ENCODE measurements around the gene PCDH11Y.
"Not testable (repeated sequence)": the region's sequence is repeated elsewhere in the genome, so short reads cannot be mapped to it uniquely, and the experiment has no call there.

PCDH11Y gene, protein sequence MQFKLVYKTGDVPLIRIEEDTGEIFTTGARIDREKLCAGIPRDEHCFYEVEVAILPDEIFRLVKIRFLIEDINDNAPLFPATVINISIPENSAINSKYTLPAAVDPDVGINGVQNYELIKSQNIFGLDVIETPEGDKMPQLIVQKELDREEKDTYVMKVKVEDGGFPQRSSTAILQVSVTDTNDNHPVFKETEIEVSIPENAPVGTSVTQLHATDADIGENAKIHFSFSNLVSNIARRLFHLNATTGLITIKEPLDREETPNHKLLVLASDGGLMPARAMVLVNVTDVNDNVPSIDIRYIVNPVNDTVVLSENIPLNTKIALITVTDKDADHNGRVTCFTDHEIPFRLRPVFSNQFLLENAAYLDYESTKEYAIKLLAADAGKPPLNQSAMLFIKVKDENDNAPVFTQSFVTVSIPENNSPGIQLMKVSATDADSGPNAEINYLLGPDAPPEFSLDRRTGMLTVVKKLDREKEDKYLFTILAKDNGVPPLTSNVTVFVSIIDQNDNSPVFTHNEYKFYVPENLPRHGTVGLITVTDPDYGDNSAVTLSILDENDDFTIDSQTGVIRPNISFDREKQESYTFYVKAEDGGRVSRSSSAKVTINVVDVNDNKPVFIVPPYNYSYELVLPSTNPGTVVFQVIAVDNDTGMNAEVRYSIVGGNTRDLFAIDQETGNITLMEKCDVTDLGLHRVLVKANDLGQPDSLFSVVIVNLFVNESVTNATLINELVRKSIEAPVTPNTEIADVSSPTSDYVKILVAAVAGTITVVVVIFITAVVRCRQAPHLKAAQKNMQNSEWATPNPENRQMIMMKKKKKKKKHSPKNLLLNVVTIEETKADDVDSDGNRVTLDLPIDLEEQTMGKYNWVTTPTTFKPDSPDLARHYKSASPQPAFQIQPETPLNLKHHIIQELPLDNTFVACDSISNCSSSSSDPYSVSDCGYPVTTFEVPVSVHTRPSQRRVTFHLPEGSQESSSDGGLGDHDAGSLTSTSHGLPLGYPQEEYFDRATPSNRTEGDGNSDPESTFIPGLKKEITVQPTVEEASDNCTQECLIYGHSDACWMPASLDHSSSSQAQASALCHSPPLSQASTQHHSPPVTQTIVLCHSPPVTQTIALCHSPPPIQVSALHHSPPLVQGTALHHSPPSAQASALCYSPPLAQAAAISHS (N-terminal part only)

DNA sequence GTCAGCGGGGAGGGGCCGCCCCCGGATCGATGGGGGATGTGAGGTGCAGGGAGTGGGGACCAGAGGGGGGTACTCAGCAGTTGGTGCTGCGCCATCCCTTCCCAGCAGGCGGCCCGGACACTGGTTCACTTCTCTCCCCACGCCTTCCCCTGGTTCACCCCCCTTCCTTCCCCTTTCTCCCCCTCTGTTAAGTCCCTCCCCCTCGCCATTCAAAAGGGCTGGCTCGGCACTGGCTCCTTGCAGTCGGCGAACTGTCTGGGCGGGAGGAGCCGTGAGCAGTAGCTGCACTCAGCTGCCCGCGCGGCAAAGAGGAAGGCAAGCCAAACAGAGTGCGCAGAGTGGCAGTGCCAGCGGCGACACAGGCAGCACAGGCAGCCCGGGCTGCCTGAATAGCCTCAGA lies at the start of gene PCDH11Y:
PCDH11Y (plus strand) TSS at position 240 of the 400 bp plus-strand sequence. CDS start 56,804 bp downstream, outside the sequence.
- DNase-seq (ENCODE audit: low read depth, low spot score); POLR2A ChIA-PET; H3K4me3 ChIP-seq (ENCODE audit: low read depth, low read length); CTCF ChIA-PET: not testable (repeated sequence)

DNA sequence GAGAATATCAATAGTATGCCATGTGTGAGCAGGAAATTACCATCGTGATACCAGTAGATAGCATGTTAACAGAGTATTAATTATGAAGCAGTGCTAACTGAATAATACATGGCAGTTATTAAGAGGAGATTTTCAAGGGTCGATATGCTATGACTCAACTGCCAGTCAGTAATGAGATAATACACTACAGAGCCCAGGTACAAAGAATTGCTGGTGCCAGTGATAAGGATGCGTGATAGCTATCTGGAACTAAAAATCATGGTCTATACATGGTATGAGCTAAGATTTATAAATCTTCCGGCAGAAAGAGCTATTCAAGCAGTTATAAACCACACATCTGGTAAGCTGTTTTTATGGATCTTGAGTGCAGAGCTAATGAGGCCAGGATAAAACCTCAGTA lies 32.2 kb upstream of the PCDH11Y start:
- DNase-seq (ENCODE audit: low read depth, low spot score); POLR2A ChIA-PET; CTCF ChIA-PET; H3K4me3 ChIP-seq (ENCODE audit: low read depth, low read length): not testable (repeated sequence)

DNA sequence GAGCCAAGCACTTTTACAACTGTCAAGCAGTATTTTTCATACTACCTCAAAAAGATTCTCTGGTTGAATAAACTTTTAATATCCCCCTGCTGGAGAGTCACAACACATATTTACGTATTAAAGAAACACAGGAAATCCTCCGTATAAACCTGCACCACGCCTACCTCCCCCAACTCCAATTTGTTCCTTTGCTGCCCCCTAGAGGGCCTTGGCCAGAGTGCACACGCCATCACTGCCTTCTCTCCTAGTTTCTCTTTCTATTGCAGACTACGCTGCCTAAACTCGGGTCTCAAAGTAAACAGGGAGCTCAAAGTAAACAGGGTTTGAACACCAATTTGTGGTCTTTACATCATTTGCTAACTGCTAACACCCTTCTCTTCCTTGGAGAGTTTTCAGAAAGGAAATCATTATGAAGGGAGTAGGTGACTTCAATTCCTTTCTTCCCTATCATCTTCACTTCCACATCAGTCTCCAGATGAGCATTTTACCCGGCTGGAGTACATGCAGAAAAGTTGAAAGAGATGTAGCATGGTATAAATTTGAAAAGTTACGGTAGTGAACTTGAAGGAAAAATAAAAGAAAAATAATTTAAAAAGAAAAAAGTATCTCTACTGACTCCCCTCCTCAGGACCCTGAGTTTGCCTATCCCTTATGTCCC lies 8.2 kb upstream of the PCDH11Y start:
- CTCF ChIA-PET; DNase-seq (ENCODE audit: low read depth, low spot score); POLR2A ChIA-PET; H3K4me3 ChIP-seq (ENCODE audit: low read depth, low read length): not testable (repeated sequence)

DNA sequence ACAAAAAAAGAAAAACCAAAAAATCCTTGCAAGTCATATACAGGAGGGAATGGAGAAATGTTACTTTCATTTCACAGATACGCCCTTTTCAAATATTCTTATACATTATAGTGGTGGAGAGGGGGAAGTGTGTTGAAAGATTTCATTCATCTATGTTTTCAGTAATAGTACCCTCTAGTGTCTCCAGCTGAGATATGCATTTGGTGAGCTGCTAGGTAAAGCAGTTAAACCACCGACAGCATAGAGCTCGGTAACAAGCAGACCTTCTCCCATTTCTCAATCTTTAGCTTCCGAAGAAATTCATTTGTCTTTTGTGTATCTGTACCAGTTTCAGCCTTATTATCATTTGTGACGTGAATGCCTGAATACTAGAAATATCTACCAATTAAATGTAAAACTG lies 5.2 kb upstream of the PCDH11Y start:
- H3K4me3 ChIP-seq (ENCODE audit: low read depth, low read length); POLR2A ChIA-PET; DNase-seq (ENCODE audit: low read depth, low spot score); CTCF ChIA-PET: not testable (repeated sequence)

DNA sequence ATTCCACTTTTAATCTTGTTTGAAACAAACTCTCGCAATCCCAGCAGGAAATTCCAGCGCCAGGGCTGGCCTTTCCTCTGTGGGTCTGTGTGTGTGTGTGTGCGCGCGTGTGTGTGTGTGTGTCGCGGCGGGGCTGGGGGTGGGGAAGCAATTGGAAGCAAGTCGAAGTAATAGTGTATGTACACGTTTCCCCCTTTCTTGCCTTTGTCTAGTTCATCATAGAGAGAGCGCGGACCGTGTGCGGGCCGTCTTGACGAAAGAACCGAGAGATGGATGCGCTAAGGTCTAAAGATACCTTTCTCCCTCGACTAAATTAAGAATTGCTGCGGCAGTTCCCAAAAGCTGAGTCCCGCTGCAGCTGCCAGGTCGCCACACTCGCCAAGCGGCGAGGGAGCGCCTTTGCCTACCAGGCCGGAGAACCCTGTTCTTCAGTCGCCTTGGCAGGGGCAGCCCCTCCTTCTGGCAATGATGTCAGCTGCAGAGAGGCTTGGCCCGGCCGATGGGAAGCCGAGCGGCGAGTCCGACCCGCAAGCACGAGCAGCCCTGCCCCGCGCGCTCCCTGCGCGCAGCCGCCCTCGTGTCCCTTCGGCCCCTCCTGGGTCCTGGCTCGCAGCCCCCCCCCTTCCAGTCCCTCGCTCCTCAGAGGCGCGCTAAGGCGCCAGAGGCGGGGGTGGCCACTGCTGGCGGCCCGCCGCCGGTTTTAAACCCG lies 2.5 kb downstream of the PCDH11Y start:
- H3K4me3 ChIP-seq (ENCODE audit: low read depth, low read length); DNase-seq (ENCODE audit: low read depth, low spot score); CTCF ChIA-PET; POLR2A ChIA-PET: not testable (repeated sequence)

DNA sequence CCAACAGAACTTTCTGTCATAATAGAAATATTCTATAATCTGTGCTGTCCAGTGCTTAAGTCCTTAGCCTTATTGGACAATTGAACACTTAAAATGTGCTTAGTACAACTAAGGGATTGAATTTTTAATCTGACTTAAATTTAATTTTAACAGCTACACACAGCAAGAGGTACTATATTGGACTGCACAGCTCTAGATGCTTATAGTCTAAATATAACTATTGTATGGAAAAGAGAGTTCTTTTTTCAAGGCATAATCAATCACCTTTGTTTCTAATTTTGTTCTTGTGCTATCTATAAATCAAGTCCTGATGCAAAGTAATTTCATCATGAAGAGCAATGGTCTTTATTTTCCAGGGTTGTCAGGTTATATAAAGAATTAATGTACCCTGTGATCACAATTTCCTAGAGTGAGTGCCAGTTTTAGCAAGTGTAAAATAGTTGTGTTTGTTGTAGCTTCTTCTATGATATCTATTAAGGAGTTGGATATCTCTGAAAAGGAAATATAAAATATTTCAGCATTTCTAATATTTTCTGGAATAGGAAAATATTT lies 39.0 kb downstream of the PCDH11Y start:
- POLR2A ChIA-PET; H3K4me3 ChIP-seq (ENCODE audit: low read depth, low read length); DNase-seq (ENCODE audit: low read depth, low spot score); CTCF ChIA-PET: not testable (repeated sequence)

DNA sequence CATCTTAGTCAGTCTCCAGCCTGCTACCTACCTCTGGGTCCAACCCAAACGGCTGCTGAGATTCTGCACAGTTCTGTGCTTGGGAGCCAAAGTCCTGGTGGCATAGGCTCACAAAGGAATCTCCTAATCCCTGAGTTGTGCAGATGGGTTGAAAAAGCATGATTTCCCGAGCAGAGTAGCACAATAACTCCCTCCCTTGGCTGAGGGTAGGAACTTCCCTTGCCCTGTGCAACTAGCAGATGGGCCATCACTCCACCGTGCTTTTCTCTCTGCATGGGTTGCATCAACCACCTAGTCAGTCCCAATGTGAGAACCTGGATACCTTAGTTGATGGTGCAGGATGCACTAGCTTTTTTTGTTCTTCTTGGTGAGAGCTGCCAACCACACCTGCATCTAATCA lies 82.9 kb downstream of the PCDH11Y start:
- H3K4me3 ChIP-seq (ENCODE audit: low read depth, low read length); POLR2A ChIA-PET; CTCF ChIA-PET; DNase-seq (ENCODE audit: low read depth, low spot score): not testable (repeated sequence)

DNA sequence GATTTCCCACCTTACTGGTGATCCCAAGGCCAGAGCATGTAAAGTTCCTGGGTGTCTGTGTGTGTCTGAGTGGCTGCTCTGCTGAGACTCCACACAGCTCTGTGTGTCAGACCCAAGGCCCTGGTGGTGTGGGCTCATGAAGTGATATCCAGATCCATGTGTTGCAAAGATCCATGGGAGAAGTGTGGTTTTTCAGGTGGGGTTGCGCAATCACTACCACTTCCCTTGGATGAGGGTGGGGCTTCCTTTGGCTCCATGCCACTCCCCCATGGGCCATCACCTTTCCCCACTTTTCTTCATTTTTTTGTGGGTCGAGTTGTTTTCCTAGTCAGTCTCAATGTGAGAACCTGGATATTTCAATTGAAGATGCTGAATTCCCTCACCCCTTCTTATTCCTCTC lies 182.9 kb downstream of the PCDH11Y start:
- CTCF ChIA-PET; DNase-seq (ENCODE audit: low read depth, low spot score); H3K4me3 ChIP-seq (ENCODE audit: low read depth, low read length); POLR2A ChIA-PET: not testable (repeated sequence)

DNA sequence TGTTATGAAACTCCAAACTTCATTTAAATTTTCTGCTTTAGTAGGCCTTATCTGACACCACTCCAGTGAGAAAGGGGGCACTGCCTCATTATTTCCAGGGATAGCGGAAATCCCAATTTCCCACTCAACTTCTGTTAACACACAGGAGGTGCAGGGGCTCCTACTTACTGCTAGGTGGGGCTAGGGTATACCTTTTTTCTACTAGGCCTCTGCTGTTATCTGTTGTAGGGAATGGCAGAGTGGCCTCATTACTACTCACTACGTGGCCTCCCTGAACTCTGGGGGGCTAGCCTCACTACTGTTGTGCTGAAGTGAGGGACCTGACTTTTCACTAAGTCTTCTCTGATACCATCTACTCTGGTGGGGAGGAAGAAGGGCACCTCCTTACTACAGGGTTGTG lies 215.0 kb downstream of the PCDH11Y start:
- CTCF ChIA-PET; H3K4me3 ChIP-seq (ENCODE audit: low read depth, low read length); POLR2A ChIA-PET; DNase-seq (ENCODE audit: low read depth, low spot score): not testable (repeated sequence)

DNA sequence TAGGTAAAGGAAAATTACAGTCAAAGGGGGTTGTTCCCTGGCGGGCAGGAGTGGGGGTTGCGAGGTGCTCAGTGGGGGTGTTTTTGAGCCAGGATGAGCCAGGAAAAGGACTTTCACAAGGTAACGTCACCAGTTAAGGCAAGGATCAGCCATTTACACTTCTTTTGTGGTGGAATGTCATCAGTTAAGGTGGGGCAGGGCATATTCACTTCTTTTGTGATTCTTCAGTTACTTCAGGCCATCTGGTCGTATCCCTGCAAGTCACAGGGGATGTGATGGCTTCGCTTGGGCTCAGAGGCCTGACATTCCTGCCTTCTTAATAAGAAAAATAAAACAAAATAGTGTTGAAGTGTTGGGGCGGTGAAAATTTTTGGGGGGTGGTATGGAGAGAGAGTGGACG lies 324.8 kb downstream of the PCDH11Y start:
- CTCF ChIA-PET; POLR2A ChIA-PET; DNase-seq (ENCODE audit: low read depth, low spot score); H3K4me3 ChIP-seq (ENCODE audit: low read depth, low read length): not testable (repeated sequence)

DNA sequence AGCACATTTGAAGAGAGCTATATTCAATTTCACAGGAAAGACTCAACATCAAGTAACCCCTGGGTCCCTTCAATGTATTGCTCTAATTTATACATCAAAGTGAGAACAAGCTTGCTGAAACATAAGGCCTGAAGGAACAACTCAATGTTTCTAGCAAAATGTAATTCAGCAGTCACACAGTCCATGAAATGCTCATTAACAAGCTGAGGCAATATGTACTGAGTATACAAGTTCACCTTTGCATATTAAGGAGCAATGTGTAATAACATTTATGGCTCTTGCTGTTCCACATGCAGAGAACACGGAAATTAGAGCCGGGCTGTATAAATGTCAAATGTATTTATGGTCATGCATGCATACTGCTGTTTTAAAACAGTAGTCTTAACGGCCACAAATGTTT lies 342.1 kb downstream of the PCDH11Y start:
- DNase-seq (ENCODE audit: low read depth, low spot score); H3K4me3 ChIP-seq (ENCODE audit: low read depth, low read length); POLR2A ChIA-PET; CTCF ChIA-PET: not testable (repeated sequence)

DNA sequence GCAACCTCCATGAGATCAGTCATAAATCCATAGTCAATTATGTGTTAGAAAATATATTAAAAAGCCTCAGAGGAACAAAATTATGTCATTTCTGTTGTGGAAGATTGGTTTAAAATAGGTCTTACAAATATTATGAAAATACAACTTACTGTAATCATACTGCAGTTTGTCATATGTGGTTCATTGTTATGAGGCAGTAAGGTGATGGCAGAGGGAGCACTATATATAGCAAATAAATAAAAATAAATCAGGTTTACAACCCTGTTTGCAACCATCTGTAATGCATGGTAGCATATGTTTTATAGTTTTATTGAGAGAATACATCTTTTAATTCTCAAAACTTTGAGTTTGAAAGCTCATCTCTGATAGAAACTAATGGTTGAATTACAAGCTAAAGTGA lies 543.6 kb downstream of the PCDH11Y start:
- POLR2A ChIA-PET; DNase-seq (ENCODE audit: low read depth, low spot score); H3K4me3 ChIP-seq (ENCODE audit: low read depth, low read length); CTCF ChIA-PET: not testable (repeated sequence)

DNA sequence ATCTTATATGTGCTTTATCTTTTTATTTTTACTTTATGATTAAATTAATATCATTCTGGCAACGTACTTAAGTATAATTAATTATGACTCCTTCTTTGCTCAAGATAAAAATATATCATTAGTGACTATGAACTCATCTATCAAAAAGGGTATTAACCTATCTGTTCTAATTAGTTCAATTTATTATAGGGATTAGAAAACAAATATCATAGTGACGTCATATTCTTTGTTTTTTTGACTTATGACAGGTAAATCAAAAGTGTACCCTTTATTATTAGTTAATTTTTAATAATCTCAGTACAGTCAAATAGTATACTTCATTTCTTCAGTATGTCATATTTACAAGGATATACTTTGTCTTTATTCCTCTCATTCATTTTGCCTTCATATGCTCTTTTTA lies 638.5 kb downstream of the PCDH11Y start:
- H3K4me3 ChIP-seq (ENCODE audit: low read depth, low read length); CTCF ChIA-PET; DNase-seq (ENCODE audit: low read depth, low spot score); POLR2A ChIA-PET: not testable (repeated sequence)

DNA sequence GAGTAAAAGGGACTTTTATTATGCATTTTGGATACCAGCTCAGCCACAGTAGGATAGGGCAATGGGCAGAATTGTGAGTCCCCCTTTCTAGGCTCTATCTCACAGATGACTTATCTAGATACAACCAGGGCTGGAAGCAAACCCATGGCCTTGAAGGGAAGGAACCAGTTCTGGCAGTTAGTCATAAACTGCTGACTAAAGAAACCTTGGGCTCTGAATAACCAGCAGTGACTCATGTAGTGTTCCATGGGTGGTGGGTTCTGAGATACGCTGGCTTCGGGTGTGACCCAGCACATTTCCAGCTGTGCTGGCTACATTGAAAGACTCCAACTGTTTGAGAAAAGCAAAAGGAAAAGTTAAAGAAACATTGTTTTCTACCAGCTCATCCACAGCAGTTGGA lies 679.2 kb downstream of the PCDH11Y start:
- DNase-seq (ENCODE audit: low read depth, low spot score); POLR2A ChIA-PET; CTCF ChIA-PET; H3K4me3 ChIP-seq (ENCODE audit: low read depth, low read length): not testable (repeated sequence)

DNA sequence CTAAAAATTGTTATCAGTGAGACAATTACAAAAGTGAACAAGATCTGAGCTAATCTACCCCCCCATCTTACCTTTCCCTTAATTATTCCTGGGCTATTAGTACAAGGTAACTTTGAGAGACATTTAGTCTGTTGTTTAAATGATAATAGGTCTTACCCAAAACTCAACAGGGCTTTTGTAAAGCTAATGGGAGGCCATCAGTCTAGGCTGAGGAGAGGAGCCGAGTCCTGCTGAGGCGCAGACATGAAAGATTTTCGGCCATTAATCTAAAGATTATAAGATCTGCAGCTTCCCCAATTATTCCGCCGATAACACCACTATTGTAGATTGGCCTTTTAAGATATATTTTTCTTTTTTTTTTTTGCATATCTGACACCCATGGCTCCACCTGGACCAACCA lies 708.6 kb downstream of the PCDH11Y start:
- POLR2A ChIA-PET; DNase-seq (ENCODE audit: low read depth, low spot score); H3K4me3 ChIP-seq (ENCODE audit: low read depth, low read length); CTCF ChIA-PET: not testable (repeated sequence)

Measured in AG04449 (cell line).